NCI-H2171 treated with DMSO at 0.1 percent for 48 hours (cell line): Measurements from ENCODE around the gene DCANP1.

Experiments used
- DNase-seq: peaks from one replicate; lab custom pipeline; 2025; lab: John Stamatoyannopoulos, UW

DCANP1 gene

GRCh38 chr5:135441350-135441831 lies 5.8 kb downstream of the DCANP1 start:
- no peak for DNase-seq

GRCh38 chr5:135440916-135441315 lies 6.2 kb downstream of the DCANP1 start:
- no peak for DNase-seq

GRCh38 chr5:135439231-135440205 lies 7.6 kb downstream of the DCANP1 start:
- DNase-seq: no peak

GRCh38 chr5:135438636-135439221 lies 8.4 kb downstream of the DCANP1 start:
- no peak for DNase-seq

- DNase-seq: peak; percentile 66
Observed at GRCh38 chr5:135437796-135438560, 9.2 kb downstream of the DCANP1 start.

- DNase-seq: no peak
Observed at GRCh38 chr5:135437422-135437795, 9.7 kb downstream of the DCANP1 start.

GRCh38 chr5:135436951-135437418 lies 10.2 kb downstream of the DCANP1 start:
- no peak for DNase-seq

GRCh38 chr5:135435467-135436330 lies 11.4 kb downstream of the DCANP1 start:
- DNase-seq: no peak

GRCh38 chr5:135434591-135435466 lies 12.3 kb downstream of the DCANP1 start:
- no peak for DNase-seq

- DNase-seq: no peak
Observed at GRCh38 chr5:135433681-135434426, 13.3 kb downstream of the DCANP1 start.

GRCh38 chr5:135432113-135432512 lies 15.0 kb downstream of the DCANP1 start:
- no peak for DNase-seq

GRCh38 chr5:135430135-135430437 lies 17.1 kb downstream of the DCANP1 start:
- DNase-seq: no peak

- no peak for DNase-seq
Observed at GRCh38 chr5:135429301-135430134, 17.6 kb downstream of the DCANP1 start.

GRCh38 chr5:135428586-135428985 lies 18.6 kb downstream of the DCANP1 start:
- no peak for DNase-seq

- DNase-seq: peak; percentile 26
Observed at GRCh38 chr5:135426102-135427082, 20.8 kb downstream of the DCANP1 start.

- no peak for DNase-seq
Observed at GRCh38 chr5:135425641-135426040, 21.5 kb downstream of the DCANP1 start.

GRCh38 chr5:135423846-135424168 lies 23.3 kb downstream of the DCANP1 start:
- DNase-seq: no peak
